ENCODE measurements around the gene ZGPAT. TPM values are rescaled to one million over a fixed set of nuclear protein-coding genes. Genes with fewer than 3 reads are reported as not detected.

The ZGPAT gene
- total and polyA plus RNA-seq, 9 of the 15 experiments (the other 6 are each of a cell fraction or from before 2014, with no cell fraction given), result 0.14 to 26.6 (median 7.4) TPM

DNA sequence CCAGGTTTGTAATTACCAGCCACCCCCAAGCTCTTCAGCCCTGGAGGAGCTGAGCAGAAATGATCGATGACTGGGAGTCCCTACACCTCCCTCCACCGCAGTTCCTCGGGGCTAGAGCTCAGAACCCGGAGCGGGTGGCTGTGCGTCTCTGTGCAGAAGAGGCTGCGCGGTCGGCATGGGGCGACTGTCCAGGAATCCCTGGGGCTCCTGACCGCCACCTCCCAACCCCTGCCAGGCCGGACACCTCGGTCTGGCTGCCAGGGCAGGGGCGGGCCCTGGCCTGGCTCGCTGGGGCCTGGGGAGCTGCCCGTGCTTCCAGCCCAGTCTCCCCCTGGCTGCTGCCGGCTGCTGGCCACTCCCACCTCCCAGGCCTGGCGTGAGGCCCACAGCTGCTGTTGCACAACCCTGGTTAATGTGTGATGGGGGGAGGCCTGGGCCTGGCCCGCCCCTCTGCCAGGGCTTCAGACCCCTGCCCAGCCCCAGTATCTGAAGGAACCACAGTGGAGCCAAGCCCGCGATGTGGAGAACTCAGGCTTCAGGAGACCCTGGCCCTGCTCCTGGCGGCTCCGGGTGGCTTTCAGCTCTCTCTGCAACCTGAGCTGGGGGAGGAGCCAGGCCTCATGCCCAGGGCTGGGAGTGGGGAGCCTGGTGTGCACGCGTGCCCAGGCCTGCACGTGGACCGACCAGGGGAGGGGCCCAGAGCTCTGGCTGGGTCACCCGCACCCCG lies 33.0 kb downstream of the ZGPAT start (continued):
- no peak for TF ChIP-seq TAF9B (IDR thresholded peaks at IDR 0.05; ENCODE audit: partially characterized antibody)
- TF ChIP-seq L3MBTL2 (IDR thresholded peaks at IDR 0.05), result 0 out of 2 replicates have a peak, but pooled peaks have one; percentile 54
- TF ChIP-seq, protein P1, sequence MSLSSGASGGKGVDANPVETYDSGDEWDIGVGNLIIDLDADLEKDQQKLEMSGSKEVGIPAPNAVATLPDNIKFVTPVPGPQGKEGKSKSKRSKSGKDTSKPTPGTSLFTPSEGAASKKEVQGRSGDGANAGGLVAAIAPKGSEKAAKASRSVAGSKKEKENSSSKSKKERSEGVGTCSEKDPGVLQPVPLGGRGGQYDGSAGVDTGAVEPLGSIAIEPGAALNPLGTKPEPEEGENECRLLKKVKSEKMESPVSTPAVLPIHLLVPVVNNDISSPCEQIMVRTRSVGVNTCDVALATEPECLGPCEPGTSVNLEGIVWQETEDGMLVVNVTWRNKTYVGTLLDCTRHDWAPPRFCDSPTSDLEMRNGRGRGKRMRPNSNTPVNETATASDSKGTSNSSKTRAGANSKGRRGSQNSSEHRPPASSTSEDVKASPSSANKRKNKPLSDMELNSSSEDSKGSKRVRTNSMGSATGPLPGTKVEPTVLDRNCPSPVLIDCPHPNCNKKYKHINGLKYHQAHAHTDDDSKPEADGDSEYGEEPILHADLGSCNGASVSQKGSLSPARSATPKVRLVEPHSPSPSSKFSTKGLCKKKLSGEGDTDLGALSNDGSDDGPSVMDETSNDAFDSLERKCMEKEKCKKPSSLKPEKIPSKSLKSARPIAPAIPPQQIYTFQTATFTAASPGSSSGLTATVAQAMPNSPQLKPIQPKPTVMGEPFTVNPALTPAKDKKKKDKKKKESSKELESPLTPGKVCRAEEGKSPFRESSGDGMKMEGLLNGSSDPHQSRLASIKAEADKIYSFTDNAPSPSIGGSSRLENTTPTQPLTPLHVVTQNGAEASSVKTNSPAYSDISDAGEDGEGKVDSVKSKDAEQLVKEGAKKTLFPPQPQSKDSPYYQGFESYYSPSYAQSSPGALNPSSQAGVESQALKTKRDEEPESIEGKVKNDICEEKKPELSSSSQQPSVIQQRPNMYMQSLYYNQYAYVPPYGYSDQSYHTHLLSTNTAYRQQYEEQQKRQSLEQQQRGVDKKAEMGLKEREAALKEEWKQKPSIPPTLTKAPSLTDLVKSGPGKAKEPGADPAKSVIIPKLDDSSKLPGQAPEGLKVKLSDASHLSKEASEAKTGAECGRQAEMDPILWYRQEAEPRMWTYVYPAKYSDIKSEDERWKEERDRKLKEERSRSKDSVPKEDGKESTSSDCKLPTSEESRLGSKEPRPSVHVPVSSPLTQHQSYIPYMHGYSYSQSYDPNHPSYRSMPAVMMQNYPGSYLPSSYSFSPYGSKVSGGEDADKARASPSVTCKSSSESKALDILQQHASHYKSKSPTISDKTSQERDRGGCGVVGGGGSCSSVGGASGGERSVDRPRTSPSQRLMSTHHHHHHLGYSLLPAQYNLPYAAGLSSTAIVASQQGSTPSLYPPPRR (CRISPR knock-in tag; IDR thresholded peaks at IDR 0.05; ENCODE audit: borderline replicate concordance), result no peak
- TF ChIP-seq RB1 (IDR thresholded peaks at IDR 0.05; ENCODE audit: low read depth), result no peak
- TF ChIP-seq, protein P2, sequence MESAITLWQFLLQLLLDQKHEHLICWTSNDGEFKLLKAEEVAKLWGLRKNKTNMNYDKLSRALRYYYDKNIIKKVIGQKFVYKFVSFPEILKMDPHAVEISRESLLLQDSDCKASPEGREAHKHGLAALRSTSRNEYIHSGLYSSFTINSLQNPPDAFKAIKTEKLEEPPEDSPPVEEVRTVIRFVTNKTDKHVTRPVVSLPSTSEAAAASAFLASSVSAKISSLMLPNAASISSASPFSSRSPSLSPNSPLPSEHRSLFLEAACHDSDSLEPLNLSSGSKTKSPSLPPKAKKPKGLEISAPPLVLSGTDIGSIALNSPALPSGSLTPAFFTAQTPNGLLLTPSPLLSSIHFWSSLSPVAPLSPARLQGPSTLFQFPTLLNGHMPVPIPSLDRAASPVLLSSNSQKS (CRISPR knock-in tag; IDR thresholded peaks at IDR 0.05), result no peak
- TF ChIP-seq, protein P3, sequence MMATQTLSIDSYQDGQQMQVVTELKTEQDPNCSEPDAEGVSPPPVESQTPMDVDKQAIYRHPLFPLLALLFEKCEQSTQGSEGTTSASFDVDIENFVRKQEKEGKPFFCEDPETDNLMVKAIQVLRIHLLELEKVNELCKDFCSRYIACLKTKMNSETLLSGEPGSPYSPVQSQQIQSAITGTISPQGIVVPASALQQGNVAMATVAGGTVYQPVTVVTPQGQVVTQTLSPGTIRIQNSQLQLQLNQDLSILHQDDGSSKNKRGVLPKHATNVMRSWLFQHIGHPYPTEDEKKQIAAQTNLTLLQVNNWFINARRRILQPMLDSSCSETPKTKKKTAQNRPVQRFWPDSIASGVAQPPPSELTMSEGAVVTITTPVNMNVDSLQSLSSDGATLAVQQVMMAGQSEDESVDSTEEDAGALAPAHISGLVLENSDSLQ (IDR thresholded peaks at IDR 0.05), result peak; percentile 44; the same call in 1 of the 2 replicates
- TF ChIP-seq ZNF77 (CRISPR knock-in tag; IDR thresholded peaks at IDR 0.05), result no peak
- no peak for TF ChIP-seq ESRRB (CRISPR knock-in tag; IDR thresholded peaks at IDR 0.05; ENCODE audit: borderline replicate concordance)
- peak; percentile 71 for TF ChIP-seq MYC (IDR thresholded peaks at IDR 0.05; ENCODE audit: low read depth, low read length)
- no peak for TF ChIP-seq MYC (CRISPR knock-in tag; IDR thresholded peaks at IDR 0.05; ENCODE audit: borderline replicate concordance, low read depth)
- TF ChIP-seq, protein P4, sequence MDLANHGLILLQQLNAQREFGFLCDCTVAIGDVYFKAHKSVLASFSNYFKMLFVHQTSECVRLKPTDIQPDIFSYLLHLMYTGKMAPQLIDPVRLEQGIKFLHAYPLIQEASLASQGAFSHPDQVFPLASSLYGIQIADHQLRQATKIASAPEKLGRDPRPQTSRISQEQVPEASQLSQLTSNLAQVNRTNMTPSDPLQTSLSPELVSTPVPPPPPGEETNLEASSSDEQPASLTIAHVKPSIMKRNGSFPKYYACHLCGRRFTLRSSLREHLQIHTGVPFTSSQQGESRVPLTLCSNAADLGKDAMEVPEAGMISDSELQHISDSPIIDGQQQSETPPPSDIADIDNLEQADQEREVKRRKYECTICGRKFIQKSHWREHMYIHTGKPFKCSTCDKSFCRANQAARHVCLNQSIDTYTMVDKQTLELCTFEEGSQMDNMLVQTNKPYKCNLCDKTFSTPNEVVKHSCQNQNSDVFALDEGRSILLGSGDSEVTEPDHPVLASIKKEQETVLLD (IDR thresholded peaks at IDR 0.05), result 0 out of 2 replicates have a peak, but pooled peaks have one; percentile 23
- no peak for TF ChIP-seq ZNF644 (tag; IDR thresholded peaks at IDR 0.05; ENCODE audit: low read depth)
